Renal cortical epithelial cell (primary cell): ENCODE results near the gene ENPP3. TPM values are rescaled to one million over a fixed set of nuclear protein-coding genes. Genes with fewer than 3 reads are reported as not detected.
"Not testable (repeated sequence)": the region's sequence is repeated elsewhere in the genome, so short reads cannot be mapped to it uniquely, and the experiment has no call there.

Source experiments
- DNase-seq: peaks from one replicate; pipeline ENCODE4 v3.0.0-alpha.2; 2011; ENCODE audit warnings: low read depth
- total RNA-seq: library from RNA; depleted of rRNA; stranded (reverse); fragments of >200 nt; gene quantifications from 2 replicates; pipeline ENCODE4 v1.2.3, GENCODE V29; 2014

ENPP3 gene
- total RNA-seq, 1 donor from 2014 or later, result 0.65 TPM

- DNase-seq, result no peak
Measured at GRCh38 chr6:131685266-131685780, 48.2 kb downstream of the ENPP3 start.

DNA sequence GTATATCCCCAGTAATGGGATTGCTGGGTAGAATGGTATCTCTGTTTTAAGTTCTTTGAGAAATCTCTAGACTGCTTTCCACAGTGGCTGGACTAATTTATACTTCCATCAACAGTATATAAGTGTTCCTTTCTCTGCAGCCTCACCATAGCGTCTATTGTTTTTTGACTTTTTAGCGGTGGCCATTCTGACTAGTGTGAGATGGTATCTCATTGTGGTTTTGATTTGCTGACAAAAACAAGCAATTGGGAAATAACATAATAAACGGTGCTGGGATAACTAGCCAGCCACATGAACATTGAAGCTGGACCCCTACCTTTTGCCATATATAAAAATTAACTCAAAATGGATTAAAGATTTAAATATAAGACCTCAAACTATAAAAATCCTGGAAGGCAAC lies 49.9 kb downstream of the ENPP3 start:
- no peak for DNase-seq

- DNase-seq, result peak; percentile 73
Measured at GRCh38 chr6:131688286-131688685, 51.2 kb downstream of the ENPP3 start.

DNA sequence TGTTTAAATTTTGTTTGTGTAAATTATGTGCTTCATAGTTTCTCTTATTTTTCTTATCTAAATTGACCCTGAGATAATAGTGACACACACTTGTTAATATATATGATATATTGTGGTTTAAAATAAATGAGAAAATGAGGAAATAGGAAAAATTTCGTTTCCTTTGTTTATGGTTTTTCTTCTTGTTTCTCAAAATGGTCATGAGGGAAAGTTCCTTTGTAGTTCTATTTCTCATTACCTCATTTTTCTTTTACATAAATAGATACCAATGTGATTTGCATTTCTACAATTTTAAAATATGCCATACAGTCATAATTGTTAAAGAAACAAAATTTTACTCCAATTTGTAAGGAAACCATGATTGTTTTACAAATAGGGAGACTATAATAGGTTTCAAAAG lies 54.9 kb downstream of the ENPP3 start:
- no peak for DNase-seq

- DNase-seq, result no peak
Measured at GRCh38 chr6:131692589-131692988, 55.5 kb downstream of the ENPP3 start.

- no peak for DNase-seq
Measured at GRCh38 chr6:131693384-131693783, 56.3 kb downstream of the ENPP3 start.

GRCh38 chr6:131694832-131695426 lies 57.8 kb downstream of the ENPP3 start:
- peak; percentile 56 for DNase-seq

DNA sequence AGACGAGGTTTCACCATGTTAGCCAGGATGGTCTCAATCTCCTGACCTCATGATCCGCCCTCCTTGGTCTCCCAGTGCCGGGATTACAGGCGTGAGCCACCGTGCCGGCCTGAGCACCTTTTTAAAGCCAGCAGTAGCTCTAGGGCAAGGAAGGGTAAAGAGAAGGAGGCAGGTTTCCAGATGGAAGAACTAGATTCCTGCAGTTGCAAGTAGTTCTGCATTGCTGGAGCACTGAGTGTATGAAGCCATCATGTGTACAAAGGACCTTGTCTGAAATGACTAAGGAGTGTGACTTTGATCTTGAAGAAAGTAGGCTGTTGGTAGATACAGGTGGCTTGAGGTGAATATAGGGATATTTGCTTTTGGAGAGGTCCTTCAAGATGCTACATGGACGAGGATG lies 59.9 kb downstream of the ENPP3 start:
- DNase-seq, result no peak

DNA sequence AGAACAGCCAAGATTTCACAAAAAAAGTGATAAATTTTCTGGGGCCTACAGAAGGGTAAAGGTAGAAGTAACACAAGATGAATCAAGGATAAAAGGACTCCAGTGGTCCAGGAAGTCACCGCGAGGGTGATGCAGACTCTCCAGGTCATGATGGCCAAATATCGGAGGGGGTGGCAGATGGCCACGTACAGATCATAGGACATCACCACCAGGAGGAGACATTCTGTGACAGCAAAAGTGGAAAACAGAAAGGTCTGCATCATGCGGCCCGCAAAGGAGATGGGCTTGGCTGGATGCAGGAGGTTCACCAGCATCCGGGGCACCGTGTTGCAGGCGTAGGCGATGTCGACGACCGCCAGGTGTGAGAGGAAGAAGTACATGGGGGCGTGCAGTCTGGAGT lies 63.7 kb downstream of the ENPP3 start:
- not testable (repeated sequence) for DNase-seq

DNA sequence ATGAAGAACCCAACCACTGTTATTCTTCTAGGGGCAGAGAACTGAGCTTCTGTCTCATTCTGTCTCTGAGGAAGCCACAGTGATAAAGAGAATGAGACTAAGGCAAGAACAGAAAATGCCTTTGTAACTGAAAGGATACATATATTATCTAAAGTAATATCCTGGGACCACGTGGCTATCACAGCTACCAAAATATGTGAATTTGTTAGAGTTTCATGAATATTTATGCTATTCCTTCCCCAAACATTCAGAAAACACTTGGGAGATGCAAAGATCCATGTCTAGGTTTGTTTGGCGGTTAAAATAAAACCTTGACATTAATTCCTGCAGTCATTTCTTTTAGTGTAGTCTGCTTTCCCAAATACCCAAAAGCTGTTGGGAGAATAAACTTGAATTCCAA lies 66.8 kb downstream of the ENPP3 start:
- DNase-seq, result not testable (repeated sequence)

DNA sequence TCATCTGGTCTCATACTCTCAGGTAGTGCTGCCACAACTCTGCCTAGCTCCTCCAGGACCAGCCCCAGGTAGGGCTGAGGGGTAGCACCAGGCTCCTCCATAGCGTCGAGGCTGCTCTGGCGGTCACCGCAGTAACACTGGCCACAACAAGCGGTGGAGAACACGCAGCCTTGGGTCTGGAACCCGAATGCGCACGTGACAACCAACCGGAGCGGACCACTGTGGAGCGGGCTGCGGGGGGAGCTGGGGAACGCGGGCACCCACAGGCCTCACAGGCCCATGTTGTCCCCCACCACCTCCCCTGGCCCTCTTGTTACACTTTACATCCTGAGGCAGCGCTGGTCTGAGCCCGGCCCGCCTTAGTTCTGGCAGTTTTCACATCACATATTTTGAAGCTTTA lies 73.8 kb downstream of the ENPP3 start, which contains the start of gene CTAGE9:
CTAGE9 (minus strand) TSS at position 101 of the 400 bp plus-strand sequence; CDS start at position 101, 0 bp downstream.
- not testable (repeated sequence) for DNase-seq

- DNase-seq, result not testable (repeated sequence)
Measured at GRCh38 chr6:131715567-131715966, 78.5 kb downstream of the ENPP3 start.

DNA sequence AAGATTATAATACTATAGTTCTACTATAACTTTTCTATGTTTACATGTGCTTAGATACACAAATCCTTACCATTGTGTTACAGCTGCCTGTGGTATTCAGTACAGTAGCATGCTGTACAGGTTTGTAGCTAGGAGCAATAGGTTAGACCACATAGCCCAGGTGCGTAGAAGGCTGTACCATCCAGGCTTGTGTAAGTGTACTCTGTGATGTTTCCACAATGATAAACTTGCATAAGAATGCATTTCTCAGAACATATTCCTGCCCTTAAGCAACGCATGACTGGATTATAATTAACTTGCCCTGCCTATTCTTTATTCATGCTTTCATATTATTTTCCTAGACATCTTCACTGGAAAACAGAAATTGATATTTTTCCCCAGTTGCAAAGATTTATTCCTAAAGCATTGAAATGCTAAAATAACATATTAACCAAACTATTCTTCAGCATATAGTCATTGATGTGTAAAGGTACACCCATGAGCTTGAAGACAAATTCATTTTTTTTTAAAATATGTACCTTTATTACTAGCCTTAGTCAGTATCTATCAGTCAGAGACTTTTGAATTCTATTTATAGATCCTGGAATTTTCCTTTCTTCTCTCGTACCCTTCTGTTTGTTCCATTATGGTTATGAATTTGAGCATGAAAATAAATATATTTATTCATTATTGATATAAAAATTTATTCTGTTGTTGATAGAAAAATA lies 80.9 kb downstream of the ENPP3 start:
- DNase-seq, result peak; percentile 74

- DNase-seq, result peak; percentile 99
Measured at GRCh38 chr6:131721161-131721560, 84.1 kb downstream of the ENPP3 start.

DNA sequence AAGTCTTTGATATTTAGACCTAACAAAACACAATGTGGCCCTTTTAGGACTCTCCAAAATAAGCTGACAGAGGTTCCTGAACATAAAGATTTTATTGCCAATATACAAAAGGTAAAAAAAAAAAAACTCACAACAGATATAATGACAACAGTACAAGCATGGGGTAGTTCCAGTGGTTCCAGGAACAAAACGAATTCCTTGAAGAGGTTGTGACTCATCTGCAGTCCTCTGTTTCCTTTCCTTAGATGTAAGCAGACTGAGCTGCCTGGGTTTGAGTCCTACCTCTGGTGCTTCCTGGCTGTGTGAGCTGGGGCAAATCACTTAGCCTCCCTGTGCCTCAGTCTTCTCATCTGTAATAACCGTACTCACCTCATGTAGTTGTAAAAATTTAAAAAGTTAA lies 87.0 kb downstream of the ENPP3 start:
- peak; percentile 59 for DNase-seq

- DNase-seq, result no peak
Measured at GRCh38 chr6:131727467-131727866, 90.4 kb downstream of the ENPP3 start.

GRCh38 chr6:131727868-131728267 lies 90.8 kb downstream of the ENPP3 start:
- DNase-seq, result no peak

- peak; percentile 38 for DNase-seq
Measured at GRCh38 chr6:131728296-131728939, 91.3 kb downstream of the ENPP3 start.

- no peak for DNase-seq
Measured at GRCh38 chr6:131729550-131729949, 92.4 kb downstream of the ENPP3 start.

DNA sequence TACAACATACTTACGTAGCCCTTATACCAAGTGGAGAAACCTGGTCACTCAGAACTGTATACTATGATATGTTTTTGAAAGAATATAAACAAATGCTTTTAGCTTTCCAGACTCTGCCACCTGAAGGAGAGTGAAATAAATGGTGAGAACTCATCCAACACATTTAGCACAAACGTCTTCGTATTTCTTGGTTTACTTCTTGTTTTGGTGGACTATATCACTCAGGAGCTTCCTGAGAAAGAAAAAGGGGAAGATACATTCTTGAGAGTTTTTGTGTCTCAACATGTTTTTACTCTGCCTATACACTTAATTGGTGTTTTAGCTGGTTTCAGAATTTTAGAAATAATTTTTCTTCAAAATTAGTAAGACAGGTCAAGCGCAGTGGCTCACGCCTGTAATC lies 93.2 kb downstream of the ENPP3 start:
- DNase-seq, result no peak

DNA sequence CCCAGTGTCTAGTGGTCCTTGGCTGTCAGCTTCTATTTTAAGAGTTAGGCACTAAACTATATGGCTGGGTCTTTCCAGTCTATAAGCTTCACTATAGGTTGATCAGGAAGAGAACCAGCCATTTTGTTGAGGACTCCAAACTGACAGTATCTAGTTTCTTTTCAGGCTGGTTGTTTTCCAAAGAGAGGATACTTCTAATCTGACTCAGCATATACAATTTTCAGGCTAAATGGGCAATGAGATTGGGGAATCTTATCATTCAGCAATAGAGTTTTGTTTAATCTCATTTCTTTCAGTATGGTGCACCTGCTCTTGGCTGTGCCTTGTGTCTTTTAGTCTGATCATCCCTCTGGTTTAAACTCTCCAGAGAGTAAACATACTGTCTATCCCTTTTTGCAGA lies 94.1 kb downstream of the ENPP3 start:
- DNase-seq, result no peak

DNA sequence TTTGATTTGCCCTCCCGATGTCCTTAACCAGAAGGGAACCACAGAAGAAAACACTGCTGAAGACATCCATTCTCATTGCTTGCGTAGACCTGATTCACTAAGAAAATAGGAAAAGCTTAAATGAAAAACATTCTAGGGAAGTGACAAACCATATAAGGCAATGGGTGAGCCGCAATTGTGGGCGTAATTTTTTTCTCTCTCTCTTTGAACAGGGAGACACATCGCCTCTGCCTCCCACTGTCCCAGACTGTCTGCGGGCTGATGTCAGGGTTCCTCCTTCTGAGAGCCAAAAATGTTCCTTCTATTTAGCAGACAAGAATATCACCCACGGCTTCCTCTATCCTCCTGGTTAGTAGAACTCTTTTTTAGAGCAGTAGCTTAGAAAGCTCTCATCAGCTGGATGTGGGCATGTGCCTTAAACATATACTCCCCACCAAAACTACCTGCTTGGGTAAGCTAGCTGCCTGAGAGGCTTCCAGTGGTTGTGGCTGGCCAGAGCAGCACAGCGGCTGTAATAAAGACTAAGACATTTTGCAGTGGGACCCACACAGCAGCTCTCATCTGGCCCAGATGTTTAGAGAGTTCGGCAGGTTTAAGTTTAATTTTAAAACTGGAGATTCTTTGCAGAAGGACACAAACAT lies 96.4 kb downstream of the ENPP3 start:
- DNase-seq, result no peak
